A549 (cell line): Measurements from ENCODE around the gene PADI2.

Source experiments
- CHD2 ChIP-seq: fragments of 150-350 bp; IDR thresholded peaks from 2 replicates; pipeline ENCODE4 v1.6.1; 2014; ENCODE audit warnings: low read length; ENCODE audit not compliant: partially characterized antibody
- TF ChIP-seq, protein P1 (sequence below): fragments of >200 bp; sonication (Bioruptor Twin); formaldehyde crosslinking; IDR thresholded peaks from 3 replicates; pipeline ENCODE4 v1.5.1; 2016

DNA sequence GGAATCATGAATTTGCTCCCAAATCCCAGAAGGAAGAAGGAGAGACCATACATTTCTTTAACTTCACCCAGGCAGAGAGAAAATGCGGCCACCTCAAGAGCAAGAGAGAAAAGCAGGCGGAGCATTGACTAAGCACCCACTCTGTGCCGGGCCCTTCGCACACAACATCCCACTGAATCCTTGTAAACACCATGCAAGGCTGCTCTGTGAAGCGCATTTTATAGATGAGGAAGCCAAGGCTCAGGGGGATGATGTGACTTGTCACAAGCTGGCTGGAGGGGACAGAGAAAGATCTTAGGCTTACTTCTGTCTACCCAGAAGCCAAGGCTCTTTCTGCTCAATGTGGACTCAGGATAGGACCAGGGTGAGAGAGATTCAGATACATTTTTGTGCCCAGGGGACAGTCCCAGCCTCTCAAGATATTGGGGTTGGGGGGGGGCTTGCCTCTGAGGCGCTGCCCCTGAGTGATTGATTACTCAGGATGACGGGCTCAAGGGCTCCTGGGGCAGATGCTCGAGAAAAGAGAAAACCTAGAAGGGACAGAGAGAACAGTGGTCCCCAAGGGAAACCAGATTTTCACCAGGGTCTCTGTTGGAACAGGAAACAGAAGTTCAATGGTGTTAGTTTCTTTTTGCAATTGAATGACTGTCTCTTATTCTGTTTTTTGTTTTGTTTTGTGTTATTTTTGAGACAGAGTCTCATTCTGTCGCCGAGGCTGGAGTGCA, 19.5 kb downstream of the PADI2 start:
- no peak for TF ChIP-seq CHD2
- TF ChIP-seq, protein P1, sequence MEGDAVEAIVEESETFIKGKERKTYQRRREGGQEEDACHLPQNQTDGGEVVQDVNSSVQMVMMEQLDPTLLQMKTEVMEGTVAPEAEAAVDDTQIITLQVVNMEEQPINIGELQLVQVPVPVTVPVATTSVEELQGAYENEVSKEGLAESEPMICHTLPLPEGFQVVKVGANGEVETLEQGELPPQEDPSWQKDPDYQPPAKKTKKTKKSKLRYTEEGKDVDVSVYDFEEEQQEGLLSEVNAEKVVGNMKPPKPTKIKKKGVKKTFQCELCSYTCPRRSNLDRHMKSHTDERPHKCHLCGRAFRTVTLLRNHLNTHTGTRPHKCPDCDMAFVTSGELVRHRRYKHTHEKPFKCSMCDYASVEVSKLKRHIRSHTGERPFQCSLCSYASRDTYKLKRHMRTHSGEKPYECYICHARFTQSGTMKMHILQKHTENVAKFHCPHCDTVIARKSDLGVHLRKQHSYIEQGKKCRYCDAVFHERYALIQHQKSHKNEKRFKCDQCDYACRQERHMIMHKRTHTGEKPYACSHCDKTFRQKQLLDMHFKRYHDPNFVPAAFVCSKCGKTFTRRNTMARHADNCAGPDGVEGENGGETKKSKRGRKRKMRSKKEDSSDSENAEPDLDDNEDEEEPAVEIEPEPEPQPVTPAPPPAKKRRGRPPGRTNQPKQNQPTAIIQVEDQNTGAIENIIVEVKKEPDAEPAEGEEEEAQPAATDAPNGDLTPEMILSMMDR = no peak
